ENCODE results near the gene EFCAB6.

DNA sequence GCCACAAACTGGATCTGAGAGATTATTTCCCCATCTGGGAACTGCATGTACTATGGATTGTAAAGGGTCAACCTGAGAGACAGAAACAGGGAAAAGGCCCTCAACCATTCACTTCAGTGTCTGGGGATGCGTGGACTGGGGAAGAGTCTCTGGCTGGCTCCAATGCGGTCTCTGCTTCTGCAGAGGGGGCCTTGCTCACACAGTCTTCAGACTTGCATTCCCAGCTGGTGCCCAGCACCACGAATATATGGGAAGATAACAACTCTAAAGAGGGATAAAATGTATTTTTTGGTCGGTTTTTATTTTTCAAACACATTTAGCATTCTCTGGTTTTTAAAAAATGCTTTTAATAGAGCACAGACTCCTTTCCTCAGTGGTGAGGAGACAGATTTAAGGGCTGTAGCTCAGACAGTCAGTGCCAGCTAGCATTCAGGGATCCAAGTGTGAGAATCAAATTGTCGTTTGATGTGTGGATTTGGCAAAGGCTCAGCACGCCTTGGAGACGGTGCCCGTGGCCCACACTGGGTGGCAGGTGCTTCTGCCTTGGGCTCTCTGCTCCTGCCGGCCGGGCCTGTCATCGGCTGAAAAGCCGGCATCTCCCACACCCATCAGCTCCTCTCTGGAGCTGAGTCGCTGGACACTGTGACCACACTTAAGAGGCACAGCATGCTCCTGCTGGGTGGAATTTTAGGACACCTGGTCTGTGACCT lies 8.0 kb upstream of the EFCAB6 start:
- TF ChIP-seq, protein P1, sequence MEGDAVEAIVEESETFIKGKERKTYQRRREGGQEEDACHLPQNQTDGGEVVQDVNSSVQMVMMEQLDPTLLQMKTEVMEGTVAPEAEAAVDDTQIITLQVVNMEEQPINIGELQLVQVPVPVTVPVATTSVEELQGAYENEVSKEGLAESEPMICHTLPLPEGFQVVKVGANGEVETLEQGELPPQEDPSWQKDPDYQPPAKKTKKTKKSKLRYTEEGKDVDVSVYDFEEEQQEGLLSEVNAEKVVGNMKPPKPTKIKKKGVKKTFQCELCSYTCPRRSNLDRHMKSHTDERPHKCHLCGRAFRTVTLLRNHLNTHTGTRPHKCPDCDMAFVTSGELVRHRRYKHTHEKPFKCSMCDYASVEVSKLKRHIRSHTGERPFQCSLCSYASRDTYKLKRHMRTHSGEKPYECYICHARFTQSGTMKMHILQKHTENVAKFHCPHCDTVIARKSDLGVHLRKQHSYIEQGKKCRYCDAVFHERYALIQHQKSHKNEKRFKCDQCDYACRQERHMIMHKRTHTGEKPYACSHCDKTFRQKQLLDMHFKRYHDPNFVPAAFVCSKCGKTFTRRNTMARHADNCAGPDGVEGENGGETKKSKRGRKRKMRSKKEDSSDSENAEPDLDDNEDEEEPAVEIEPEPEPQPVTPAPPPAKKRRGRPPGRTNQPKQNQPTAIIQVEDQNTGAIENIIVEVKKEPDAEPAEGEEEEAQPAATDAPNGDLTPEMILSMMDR (conservative IDR thresholded peaks at IDR 0.05; ENCODE audit: low read depth, low read length), result no peak
- TF ChIP-seq RAD21 (IDR thresholded peaks at IDR 0.05; ENCODE audit: low read length), result no peak
- TF ChIP-seq CEBPB (IDR thresholded peaks at IDR 0.05; ENCODE audit: low read depth, low read length), result no peak
- TF ChIP-seq CHD1 (IDR thresholded peaks at IDR 0.05; ENCODE audit: low read depth, low read length), result no peak
- no peak for TF ChIP-seq POLR2A (IDR thresholded peaks at IDR 0.05; ENCODE audit: low read depth, low read length)
- no peak for TF ChIP-seq BHLHE40 (IDR thresholded peaks at IDR 0.05; ENCODE audit: low read depth, low read length)
- TF ChIP-seq, protein P2, sequence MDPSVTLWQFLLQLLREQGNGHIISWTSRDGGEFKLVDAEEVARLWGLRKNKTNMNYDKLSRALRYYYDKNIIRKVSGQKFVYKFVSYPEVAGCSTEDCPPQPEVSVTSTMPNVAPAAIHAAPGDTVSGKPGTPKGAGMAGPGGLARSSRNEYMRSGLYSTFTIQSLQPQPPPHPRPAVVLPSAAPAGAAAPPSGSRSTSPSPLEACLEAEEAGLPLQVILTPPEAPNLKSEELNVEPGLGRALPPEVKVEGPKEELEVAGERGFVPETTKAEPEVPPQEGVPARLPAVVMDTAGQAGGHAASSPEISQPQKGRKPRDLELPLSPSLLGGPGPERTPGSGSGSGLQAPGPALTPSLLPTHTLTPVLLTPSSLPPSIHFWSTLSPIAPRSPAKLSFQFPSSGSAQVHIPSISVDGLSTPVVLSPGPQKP (IDR thresholded peaks at IDR 0.05; ENCODE audit: borderline replicate concordance, low read depth, low read length), result no peak
